ENCODE measurements around the gene CFAP61. TPM values are rescaled to one million over a fixed set of nuclear protein-coding genes. Genes with fewer than 3 reads are reported as not detected.

CFAP61 gene
- total RNA-seq, 1 donor from 2014 or later, result 0.40 TPM

GRCh38 chr20:20251317-20251716 is 199.0 kb downstream of the CFAP61 start:
- intact Hi-C loops (cut with DNase I), result no loop called here
- DNase-seq (ENCODE audit: low spot score) (no peak), ATAC-seq (no peak)

- intact Hi-C loops (cut with DNase I), result no loop called here
- DNase-seq (ENCODE audit: low spot score), result no peak
- no peak for ATAC-seq
Measured at GRCh38 chr20:20251836-20252235, 199.5 kb downstream of the CFAP61 start.

- intact Hi-C loops (cut with DNase I), result no loop called here
- DNase-seq (ENCODE audit: low spot score), result no peak
- ATAC-seq, result no peak
Measured at GRCh38 chr20:20253039-20253743, 200.9 kb downstream of the CFAP61 start.

- ATAC-seq (no peak), DNase-seq (ENCODE audit: low spot score) (no peak)
- intact Hi-C loops (cut with DNase I), result no loop called here
Measured at GRCh38 chr20:20253744-20254330, 201.5 kb downstream of the CFAP61 start.

- no peak for DNase-seq (ENCODE audit: low spot score)
- intact Hi-C loops (cut with DNase I), result no loop called here
- ATAC-seq, result no peak
Measured at GRCh38 chr20:20255099-20255498, 202.8 kb downstream of the CFAP61 start.

GRCh38 chr20:20259533-20259932 is 207.2 kb downstream of the CFAP61 start:
- no peak for DNase-seq (ENCODE audit: low spot score)
- ATAC-seq, result no peak
- intact Hi-C loops (cut with DNase I), result no loop called here

- ATAC-seq (no peak), DNase-seq (ENCODE audit: low spot score) (no peak)
- intact Hi-C loops (cut with DNase I), result no loop called here
Measured at GRCh38 chr20:20261159-20261558, 208.8 kb downstream of the CFAP61 start.

GRCh38 chr20:20265210-20265609 is 212.9 kb downstream of the CFAP61 start:
- ATAC-seq (no peak), DNase-seq (ENCODE audit: low spot score) (no peak)
- intact Hi-C loops (cut with DNase I), result no loop called here

GRCh38 chr20:20266552-20266951 is 214.2 kb downstream of the CFAP61 start:
- no peak for DNase-seq (ENCODE audit: low spot score)
- intact Hi-C loops (cut with DNase I), result no loop called here
- ATAC-seq, result no peak

- intact Hi-C loops (cut with DNase I), result no loop called here
- no peak for DNase-seq (ENCODE audit: low spot score)
- ATAC-seq, result no peak
Measured at GRCh38 chr20:20267685-20268370, 215.5 kb downstream of the CFAP61 start.

- DNase-seq (ENCODE audit: low spot score), result no peak
- no peak for ATAC-seq
- intact Hi-C loops (cut with DNase I), result no loop called here
Measured at GRCh38 chr20:20271271-20271670, 218.9 kb downstream of the CFAP61 start.

- intact Hi-C loops (cut with DNase I), result no loop called here
- no peak for ATAC-seq
- DNase-seq (ENCODE audit: low spot score), result no peak
Measured at GRCh38 chr20:20272686-20273085, 220.4 kb downstream of the CFAP61 start.

- ATAC-seq (no peak), DNase-seq (ENCODE audit: low spot score) (no peak)
- intact Hi-C loops (cut with DNase I), result no loop called here
Measured at GRCh38 chr20:20273286-20273685, 221.0 kb downstream of the CFAP61 start.

GRCh38 chr20:20274821-20275220 is 222.5 kb downstream of the CFAP61 start:
- intact Hi-C loops (cut with DNase I), result no loop called here
- DNase-seq (ENCODE audit: low spot score), result no peak
- no peak for ATAC-seq

- intact Hi-C loops (cut with DNase I), result no loop called here
- DNase-seq (ENCODE audit: low spot score) (no peak), ATAC-seq (no peak)
Measured at GRCh38 chr20:20275636-20276035, 223.3 kb downstream of the CFAP61 start.

- no peak for DNase-seq (ENCODE audit: low spot score)
- no peak for ATAC-seq
Measured at GRCh38 chr20:20276811-20277530, 224.6 kb downstream of the CFAP61 start.

GRCh38 chr20:20277894-20278335 is 225.6 kb downstream of the CFAP61 start:
- ATAC-seq, result no peak
- intact Hi-C loops (cut with DNase I), result no loop called here
- DNase-seq (ENCODE audit: low spot score), result no peak

More at GRCh38 chr20:20276811-20277530, 224.6 kb downstream of the CFAP61 start:
- intact Hi-C loops (cut with DNase I), result no loop called here

GRCh38 chr20:20286061-20286460 is 233.7 kb downstream of the CFAP61 start:
- intact Hi-C loops (cut with DNase I), result no loop called here
- no peak for DNase-seq (ENCODE audit: low spot score)
- no peak for ATAC-seq

- DNase-seq (ENCODE audit: low spot score) (no peak), ATAC-seq (no peak)
- intact Hi-C loops (cut with DNase I), result no loop called here
Measured at GRCh38 chr20:20289331-20289730, 237.0 kb downstream of the CFAP61 start.

- intact Hi-C loops (cut with DNase I), result no loop called here
- DNase-seq (ENCODE audit: low spot score) (no peak), ATAC-seq (no peak)
Measured at GRCh38 chr20:20292472-20292871, 240.1 kb downstream of the CFAP61 start.
